Mucosa of gallbladder (tissue), 1 donor: ENCODE results near the gene AFDN. TPM values are rescaled to one million over a fixed set of nuclear protein-coding genes. Genes with fewer than 3 reads are reported as not detected.

Experiments used
- DNase-seq: peaks from one replicate; pipeline ENCODE4 v3.0.0-alpha.2; 2020; ENCODE audit warnings: low spot score
- total RNA-seq: library from RNA; stranded (reverse); gene quantifications from one replicate; pipeline ENCODE4 v1.2.1, GENCODE V29; 2021
- donor health status: DM: no; HTN: no; CAD: no.

The AFDN gene
- total RNA-seq, 1 donor from 2014 or later: 226 TPM

DNA sequence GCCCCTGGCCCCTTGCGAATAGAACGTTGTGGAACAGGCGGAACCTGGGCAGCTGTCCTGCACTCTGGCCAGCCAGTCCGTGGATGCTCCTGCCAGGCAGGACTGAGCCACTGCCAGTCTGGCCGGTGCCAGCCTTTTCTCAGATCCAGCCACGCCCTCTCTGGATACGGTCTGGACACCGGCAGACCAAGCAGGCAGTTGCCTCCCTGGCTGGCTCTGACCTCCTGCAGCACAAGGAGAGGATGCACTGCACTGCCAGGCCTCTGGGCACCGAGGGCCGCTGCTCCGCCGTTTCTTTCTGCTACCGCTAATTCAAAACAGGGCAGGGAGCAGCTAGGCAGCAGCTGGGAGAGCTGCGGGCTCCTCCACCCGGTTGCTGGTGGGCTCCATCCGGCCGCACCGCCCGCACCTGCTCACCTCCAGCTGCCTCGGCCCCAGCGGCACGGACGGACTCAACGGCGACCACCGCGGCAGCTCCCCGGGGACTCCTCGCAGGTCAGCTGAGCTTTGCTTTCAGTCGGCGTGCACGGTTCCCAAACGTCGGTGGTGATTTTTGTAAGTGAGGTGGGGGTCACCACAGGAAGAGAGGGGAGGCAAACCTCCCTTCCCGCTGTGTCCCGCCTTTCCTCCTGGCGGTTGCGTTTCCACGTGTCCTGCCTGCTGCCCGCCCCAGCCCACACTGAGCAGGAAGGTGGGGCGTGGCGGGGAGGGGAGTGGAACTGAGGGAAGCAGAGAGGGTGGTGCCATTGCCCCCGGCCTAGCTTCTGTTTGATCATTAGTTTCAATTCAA lies 30.3 kb upstream of the AFDN start:
- DNase-seq: peak; percentile 81

DNA sequence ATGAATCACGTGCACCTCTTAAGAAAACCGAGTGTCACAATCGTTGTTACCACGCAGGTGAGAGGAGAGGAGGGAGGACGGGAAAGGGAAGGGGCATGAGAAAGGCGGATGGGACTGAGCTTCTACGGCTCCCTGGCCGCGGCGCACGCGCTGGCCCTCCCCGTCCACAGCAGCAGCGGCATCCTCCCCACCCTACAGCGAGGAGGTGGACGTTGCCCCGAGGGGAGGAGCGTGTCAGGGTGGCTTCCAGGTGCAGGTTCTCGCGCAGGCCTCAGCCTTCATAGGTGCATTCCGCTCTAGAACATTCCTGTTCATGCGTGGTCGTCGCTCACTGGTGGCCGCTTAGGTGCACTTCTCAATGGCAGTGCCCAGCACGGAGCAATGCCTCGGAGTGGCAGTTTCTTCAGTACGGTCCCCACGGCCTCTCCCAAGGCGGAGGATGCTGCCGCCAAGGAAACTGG lies 29.7 kb upstream of the AFDN start:
- peak; percentile 55 for DNase-seq

DNA sequence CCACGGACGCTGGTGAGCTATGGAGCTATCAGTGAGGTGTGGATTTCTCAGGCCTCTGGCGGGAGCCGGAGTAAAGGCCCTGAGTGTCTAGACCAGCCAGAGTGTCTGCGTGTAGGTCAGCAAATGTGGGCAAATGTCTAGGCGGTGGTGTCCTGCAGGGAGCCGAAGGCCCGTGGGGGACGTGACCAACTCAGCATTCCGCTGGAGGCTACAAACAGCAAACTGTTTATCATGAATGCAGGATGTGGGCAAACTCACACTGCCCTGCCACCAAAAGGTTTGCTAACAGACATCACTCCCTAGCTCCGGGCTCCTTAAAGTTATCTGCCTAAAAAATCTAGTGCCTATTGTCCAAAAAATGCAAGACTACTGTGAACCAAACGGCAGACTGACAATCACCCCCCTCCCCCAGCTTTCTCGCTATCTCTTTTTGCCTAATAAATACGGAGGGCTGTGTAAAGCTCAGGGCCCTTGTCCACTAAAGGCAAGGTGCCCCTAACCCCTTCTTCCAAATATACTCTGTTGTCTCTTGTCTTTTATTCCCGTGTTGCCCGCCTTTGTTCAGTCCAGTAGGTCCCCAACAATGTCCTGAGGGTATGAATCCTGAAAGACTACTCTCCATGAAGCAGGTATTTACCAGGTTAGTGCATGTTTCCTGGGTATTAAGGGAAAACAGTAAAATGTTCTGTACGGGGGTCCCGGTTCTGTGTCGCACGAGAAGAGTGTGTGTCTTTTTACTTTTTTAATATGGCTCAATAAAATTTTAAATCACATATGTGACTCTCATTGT lies 29.0 kb upstream of the AFDN start:
- DNase-seq: peak; percentile 7

DNA sequence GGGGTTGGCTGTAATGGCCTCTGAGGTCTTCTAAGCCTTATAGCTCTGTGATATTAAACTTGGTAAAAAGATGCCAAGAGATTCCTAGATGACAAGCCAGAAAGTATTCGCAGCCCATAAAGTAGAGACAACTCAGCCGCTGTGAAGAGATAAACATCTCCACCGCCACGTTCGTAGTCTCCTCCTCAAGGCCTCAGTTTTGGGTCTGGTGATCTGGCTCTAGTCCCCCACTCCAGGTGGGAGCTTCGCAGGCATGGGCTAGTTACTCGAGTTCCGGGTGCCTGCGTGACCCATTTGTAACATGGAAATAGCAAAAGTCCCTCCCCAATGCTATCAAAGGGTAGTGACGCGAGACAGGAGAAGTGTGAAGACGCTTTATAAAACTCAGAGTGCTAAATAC lies 28.3 kb upstream of the AFDN start:
- peak; percentile 8 for DNase-seq

DNA sequence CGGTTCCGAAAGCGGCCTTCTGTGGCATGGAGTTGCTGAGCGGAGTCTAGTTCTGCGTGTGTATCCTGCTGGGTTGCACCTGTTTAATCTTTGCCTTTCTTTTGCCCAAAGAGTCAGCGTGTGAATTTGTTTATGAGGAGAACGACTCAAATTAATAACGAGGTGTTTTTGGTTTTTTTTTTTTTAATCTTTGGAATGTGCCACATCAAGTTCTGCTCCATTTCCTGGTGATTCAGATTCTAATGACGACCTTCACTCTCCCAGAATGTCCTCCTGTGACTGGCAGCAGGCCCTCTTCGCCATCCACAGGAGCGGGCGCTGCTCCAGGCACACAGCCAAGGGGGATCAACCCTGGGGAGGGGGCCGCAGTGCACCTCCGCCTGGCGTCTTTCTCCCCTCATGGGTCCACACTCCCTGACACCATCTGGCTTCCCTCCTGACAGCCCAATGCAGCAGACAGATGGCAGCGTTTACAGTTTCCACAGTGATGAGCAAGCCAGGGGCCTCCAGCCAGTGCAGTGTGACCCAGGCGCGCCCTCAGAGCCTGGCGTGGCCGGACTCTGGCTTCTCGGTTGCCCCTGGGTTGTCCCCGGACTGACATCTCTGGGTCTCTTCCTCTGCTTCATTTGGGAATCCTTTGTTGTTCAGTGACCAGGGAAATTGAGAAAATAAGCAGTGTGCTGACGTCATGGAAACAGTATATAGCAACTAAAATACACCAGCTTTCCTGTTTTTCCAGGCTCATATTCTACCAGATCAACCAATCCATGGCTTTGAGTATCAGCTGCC lies 27.5 kb upstream of the AFDN start:
- no peak for DNase-seq

GRCh38 chr6:167800549-167800948 lies 26.2 kb upstream of the AFDN start:
- DNase-seq: no peak

- DNase-seq: no peak
Measured at GRCh38 chr6:167801263-167801662, 25.4 kb upstream of the AFDN start.

GRCh38 chr6:167802339-167802738 lies 24.4 kb upstream of the AFDN start:
- DNase-seq: peak; percentile 8

DNA sequence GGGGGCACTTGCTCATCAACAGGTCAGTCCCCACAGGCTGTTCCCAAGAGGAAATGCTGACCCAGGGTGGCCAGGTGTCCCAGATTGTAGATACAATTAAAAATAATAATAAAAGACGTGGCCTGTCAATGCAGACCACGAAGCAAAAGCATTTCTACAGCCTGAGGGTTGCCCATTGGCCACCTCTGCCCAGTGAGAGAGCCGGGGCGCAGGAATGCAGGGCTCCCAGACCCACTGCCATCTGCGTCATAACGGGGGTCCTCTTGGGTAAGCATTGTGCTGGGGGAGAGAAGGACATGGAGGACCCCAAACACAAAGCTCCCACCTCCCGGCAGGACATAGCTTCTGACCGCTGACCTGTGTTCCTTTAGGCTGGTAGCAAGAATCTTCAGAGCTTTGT lies 22.9 kb upstream of the AFDN start:
- peak; percentile 8 for DNase-seq

DNA sequence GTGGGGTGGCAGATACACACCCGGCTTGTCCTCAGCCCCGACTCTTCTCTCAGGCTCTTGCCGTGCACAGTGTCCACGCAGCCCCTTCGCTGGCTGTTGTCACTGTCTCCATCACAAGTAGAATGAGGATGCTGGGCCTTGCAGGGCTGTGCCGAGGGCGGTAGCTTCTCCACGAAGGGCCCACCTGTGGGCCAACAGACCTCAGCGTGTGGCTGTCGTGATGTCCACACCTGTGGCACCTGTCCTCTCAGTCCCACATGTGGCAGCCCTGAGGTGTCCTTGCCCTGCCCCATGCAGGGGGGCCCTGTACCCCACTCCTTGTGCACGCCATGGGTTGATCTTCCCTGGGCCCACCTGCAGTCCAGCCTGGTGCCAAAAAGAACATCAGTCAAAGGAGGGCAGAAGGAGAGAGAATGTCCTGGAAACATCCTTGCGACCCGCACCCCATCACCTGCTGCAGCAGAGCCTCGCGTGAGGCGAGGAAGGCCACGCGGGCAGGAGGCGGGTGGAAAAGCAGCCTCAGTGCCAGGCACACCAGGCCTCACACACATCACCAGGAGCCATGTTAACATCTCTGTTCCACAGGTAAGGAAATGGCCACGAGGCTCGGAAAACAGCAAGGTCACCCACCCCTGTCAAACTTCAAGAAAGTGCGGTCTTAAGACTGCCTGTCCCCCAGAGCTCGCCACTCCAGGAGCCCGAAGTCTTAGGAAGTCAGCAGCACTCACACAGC lies 22.3 kb upstream of the AFDN start:
- DNase-seq: peak; percentile 6

DNA sequence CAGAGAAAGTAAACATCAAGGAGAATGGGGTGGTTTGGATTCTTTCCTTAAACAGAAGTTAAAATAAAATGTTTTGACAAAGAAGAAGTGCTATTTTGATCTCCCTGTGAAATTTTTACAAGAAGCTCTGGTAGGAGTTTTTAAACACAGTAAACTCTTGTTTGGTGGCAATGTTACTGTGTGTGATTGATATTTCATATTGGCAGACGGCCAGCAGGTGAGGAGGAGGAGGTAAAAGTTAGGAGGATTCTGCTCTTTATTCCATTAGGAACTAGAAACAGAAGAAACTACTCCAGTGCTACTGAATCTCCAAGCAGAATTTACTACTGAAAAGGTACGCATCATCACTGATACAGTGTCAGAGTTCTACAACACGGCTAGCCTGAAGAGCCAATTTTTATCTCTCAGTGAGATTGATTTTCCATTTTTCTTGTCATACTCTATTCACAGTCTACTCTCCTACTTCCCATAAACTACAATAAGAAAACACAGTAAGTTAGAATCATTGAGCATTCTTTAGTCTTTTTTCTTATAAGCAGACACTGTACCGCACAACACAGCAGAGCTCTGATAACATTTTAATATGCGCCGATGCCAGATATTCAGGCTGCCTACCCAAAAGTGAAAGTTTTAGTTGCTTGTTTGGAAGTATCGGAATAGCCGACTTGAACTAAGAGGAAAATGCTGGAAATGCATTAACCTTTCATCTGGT lies 21.2 kb upstream of the AFDN start:
- DNase-seq: no peak

DNA sequence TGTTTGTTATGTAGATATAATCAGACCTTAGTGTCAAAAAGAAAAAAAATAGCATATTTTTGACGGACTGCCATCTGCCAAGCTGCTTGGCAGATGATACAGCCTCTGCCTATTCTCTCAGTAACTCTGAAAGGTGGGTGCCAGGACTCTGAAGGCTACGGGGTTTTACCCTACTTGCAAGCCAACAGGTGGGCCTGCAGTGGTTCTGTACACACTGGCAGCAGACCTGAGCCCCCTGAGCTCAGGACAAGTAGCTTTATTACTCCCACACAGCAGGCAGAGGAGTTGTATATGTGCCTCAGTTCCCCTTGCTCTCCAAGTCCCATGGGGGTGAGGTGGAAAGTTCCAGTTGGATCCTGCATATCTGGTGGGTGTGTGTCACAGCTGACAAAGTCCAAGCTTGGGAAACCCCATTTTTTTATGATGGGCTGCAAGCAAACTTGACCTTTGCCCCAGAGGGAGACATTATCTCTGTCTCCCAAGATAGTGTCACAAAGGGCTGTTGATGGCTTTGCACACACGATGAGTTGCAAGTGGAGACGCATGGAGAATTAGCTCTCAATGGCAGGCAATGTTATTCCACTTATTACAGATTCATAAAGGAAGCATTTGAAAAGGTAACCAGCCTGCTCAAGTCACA lies 20.5 kb upstream of the AFDN start:
- no peak for DNase-seq

DNA sequence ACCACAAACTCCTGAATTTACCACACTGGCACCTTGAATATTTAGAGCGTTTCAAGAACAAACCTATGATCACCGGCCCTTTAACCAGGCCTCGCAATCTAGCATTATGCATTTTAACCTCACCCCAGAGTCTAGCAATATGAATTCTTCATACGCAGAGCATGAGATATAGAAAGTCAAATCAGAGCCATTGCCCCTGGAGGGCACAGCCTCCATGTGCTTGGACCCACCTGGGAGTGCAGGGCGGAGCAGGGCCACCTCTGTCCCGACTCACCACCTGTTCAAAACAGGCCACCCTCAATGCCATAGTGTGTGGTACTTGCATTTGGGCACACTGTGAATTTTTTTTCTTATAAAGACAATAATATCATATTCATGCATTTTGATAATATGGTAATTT lies 19.5 kb upstream of the AFDN start:
- no peak for DNase-seq

DNA sequence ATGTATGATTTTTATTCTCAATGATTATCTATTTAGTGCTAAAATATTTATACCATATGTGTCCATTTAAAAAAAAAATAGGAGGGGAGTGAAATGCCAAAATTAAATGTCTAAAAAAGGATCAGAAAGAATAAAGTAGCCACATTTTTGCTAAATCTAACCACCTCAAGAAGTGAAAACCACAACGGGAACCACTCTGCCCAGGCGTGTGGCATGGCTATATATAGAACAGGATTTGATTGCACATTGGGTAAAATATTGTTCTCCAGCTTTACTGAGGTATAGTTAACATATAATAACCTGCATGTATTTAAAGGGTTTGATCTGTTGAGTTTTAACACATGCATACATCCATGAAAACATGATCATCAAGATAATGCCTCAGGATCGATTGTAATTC lies 19.0 kb upstream of the AFDN start:
- DNase-seq: no peak

GRCh38 chr6:167811040-167811439 lies 15.7 kb upstream of the AFDN start:
- no peak for DNase-seq

DNA sequence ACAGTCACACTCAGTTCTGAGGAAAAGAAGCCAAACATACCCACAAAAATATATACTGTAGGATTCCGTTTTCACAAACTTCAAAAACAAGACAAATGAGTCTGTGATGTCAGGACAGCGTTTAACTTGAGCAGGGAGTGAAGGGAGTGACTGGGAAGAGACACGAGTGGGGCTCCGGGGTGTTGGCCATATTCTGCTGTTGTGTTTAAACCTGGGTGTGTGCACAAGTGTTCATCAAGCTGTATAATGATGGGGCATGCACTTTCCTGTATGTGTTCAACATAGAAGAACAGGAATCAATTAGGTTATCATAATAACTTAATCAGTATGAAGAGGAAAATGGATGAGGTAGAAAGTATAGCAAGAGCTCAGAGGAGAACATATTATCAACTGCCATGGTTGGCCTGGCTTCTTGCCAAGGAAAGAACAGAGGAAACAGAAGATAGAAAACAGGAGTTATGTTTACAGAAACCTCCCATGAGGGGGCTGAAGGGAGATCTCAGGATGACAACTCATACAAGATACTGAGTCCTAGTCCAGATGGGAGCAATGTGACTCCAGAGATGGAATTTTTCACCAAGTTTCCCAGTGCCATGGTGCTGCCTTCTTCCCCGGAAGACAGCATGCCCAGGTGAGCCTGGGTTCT lies 15.1 kb upstream of the AFDN start:
- DNase-seq: no peak

DNA sequence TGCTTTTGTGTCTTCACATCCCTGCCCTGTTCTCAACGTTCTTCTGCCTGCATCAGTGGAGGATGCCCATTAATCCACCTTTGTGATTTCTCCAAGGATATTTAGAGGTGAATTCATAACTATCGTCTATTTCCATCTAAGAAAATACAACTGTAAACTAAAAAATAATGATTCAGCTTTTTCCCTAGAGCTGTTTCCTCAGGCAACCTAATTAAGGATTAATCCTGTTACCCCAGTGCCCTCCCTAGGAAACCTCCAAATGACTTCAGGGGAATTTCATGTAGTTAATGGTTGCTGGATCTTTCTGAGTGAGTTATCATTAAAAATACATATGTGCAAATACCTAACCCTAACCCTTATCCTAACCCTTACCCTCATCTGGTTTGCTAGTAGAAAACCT lies 14.6 kb upstream of the AFDN start:
- DNase-seq: no peak

- no peak for DNase-seq
Measured at GRCh38 chr6:167815296-167815980, 11.3 kb upstream of the AFDN start.

GRCh38 chr6:167817016-167817415 lies 9.7 kb upstream of the AFDN start:
- no peak for DNase-seq
